ENCODE data around the gene DNTT. TPM values are rescaled to one million over a fixed set of nuclear protein-coding genes. Genes with fewer than 3 reads are reported as not detected.
A peak's percentile ranks its signal among the peaks of the same experiment; 100 is the strongest.

DNTT gene
- total and polyA plus RNA-seq, 2 of the 13 experiments (the other 11 are each of a cell fraction or from before 2014, with no cell fraction given): not detected

DNA sequence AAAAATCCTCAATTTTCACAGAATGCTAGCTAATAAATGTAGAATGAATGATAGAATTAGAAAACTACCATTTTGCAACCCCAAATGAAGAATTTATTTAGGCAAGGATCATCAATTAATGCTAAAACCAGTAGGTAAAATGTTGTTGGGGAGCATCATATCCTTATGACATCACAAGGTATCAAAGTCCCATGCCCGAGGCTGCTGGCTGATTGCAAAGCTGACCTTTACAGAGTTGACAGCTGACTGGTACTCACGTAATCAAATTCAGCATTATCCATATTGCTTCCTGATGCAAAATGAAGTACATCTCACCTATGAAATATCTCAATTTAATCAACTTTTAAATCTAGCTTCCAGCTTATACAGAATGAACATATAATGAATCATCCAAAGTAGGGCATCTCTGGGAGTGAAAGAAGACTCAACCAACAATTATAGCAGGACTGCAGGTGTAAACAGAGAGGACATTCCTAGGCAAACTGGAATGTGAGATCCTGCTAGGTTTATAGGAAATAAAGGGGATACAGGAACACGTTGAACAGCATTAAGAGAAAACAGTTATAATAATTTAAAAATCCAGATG is 22.7 kb upstream of the DNTT start:
- DNase-seq (ENCODE audit: low spot score) (no peak), FAIRE-seq (no peak), ATAC-seq (no peak)
- TF ChIP-seq ZNF337 (CRISPR knock-in tag; IDR thresholded peaks at IDR 0.05; ENCODE audit: borderline replicate concordance, low read depth): no peak
- TF ChIP-seq CREB1 (IDR thresholded peaks at IDR 0.05): peak; percentile 23; the same call in 1 of the 2 replicates
- no peak for TF ChIP-seq CREB1 (CRISPR knock-in tag; IDR thresholded peaks at IDR 0.05)
- CTCF ChIA-PET (ENCODE audit: low intra/inter-chr PET ratio, low total read pairs): no interaction called here
- Histone ChIP-seq H3K4me3 (replicated peaks in 1 of 3; ENCODE audit: insufficient read depth in 1 of 3, low read depth in 2 of 3, low read length in 3 of 3) (no peak overlapping the region), H3K4me2 (ENCODE audit: low read depth, low read length) (no peak overlapping the region), H3K9me3 (ENCODE audit: low read length) (no peaks in the 10 kb centered on the region), H3K4me1 (ENCODE audit: insufficient read depth, low read length) (no peaks in the 10 kb centered on the region), H3K9ac (ENCODE audit: insufficient read depth, low read depth, low read length) (no peak overlapping the region), H3K27ac (ENCODE audit: extremely low read length, insufficient read depth, low read length) (no peak overlapping the region), H2AFZ (ENCODE audit: low read length) (no peak overlapping the region), H3K36me3 (replicated peaks in 1 of 2; ENCODE audit: control insufficient read depth in 1 of 2, insufficient read depth in 2 of 2, low read length in 2 of 2) (no peaks in the 10 kb centered on the region), H3K79me2 (ENCODE audit: insufficient read depth, low read length) (no peaks in the 10 kb centered on the region), H3K27me3 (ENCODE audit: control insufficient read depth in 1 of 2, insufficient read depth in 2 of 2, low read length in 2 of 2) (no peaks in the 10 kb centered on the region), H4K20me1 (ENCODE audit: insufficient read depth, low read length) (no peaks in the 10 kb centered on the region)
- POLR2A ChIA-PET: no interaction called here
- 18% methylated on average over 3 of the region's 3 CpGs for WGBS (ENCODE audit: low lambda C conversion rate)
- in situ Hi-C loops (cut with HindIII; ENCODE audit: extremely low pct_ligation_motif_present, low pct_unique_long_range_greater_than_20kb): no loop called here
- intact Hi-C loops (cut with micrococcal nuclease; ENCODE audit: unreplicated experiment): no loop called here
- BruUV-seq (replicated peaks): no TSS peak

DNA sequence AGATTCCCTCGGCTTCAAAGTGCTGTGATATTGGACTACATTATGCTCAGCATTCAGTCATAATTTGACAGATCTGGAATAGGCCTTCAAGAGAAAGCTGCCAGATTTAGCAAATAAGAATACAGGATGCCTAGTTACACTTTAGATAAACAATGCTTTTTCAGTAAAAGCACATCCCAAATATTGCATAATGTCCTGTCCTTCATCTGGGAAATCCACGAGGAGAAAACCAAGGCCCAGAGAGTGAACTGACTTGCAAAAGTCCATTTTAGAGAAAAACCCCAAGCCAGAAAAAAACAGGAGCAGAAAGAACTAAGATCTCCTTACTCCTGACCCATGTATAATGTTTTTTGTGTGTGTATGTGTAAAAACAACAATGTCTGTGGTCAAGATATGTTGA is 20.9 kb upstream of the DNTT start:
- ChIA-PET POLR2A (no interaction called here), CTCF (ENCODE audit: low intra/inter-chr PET ratio, low total read pairs) (no interaction called here)
- FAIRE-seq: no peak
- ATAC-seq: no peak
- Histone ChIP-seq H3K4me2 (ENCODE audit: low read depth, low read length) (no peak overlapping the region), H3K79me2 (ENCODE audit: insufficient read depth, low read length) (no peaks in the 10 kb centered on the region), H3K36me3 (replicated peaks in 1 of 2; ENCODE audit: control insufficient read depth in 1 of 2, insufficient read depth in 2 of 2, low read length in 2 of 2) (no peaks in the 10 kb centered on the region), H3K4me3 (replicated peaks in 1 of 3; ENCODE audit: insufficient read depth in 1 of 3, low read depth in 2 of 3, low read length in 3 of 3) (no peak overlapping the region), H3K27ac (ENCODE audit: extremely low read length, insufficient read depth, low read length) (no peak overlapping the region), H3K9ac (ENCODE audit: insufficient read depth, low read depth, low read length) (no peak overlapping the region), H3K27me3 (ENCODE audit: control insufficient read depth in 1 of 2, insufficient read depth in 2 of 2, low read length in 2 of 2) (no peaks in the 10 kb centered on the region; a peak in 1 of 5 replicates), H3K9me3 (ENCODE audit: low read length) (no peaks in the 10 kb centered on the region), H4K20me1 (ENCODE audit: insufficient read depth, low read length) (no peaks in the 10 kb centered on the region), H3K4me1 (ENCODE audit: insufficient read depth, low read length) (peaks cover 11% of the 10 kb centered on the region), H2AFZ (ENCODE audit: low read length) (no peak overlapping the region)
- WGBS (ENCODE audit: low lambda C conversion rate): 3% methylated on average over 2 of the region's 2 CpGs
- DNase-seq (ENCODE audit: low spot score): no peak
- BruUV-seq (replicated peaks): no TSS peak
- intact Hi-C loops (cut with micrococcal nuclease; ENCODE audit: unreplicated experiment) (no loop called here), in situ Hi-C loops (cut with HindIII; ENCODE audit: extremely low pct_ligation_motif_present, low pct_unique_long_range_greater_than_20kb) (no loop called here)
- TF ChIP-seq ZNF34 (CRISPR knock-in tag; IDR thresholded peaks at IDR 0.05; ENCODE audit: borderline replicate concordance) (no peak), TBX2 (CRISPR knock-in tag; IDR thresholded peaks at IDR 0.05; ENCODE audit: borderline replicate concordance) (no peak), ZNF713 (CRISPR knock-in tag; IDR thresholded peaks at IDR 0.05) (no peak), ELF4 (CRISPR knock-in tag; IDR thresholded peaks at IDR 0.05; ENCODE audit: borderline replicate concordance) (no peak), SPEN (CRISPR knock-in tag; IDR thresholded peaks at IDR 0.05; ENCODE audit: low read depth) (no peak), RBM39 (IDR thresholded peaks at IDR 0.05; ENCODE audit: low read depth, low read length, poor library complexity, severe bottlenecking) (no peak), RARG (CRISPR knock-in tag; IDR thresholded peaks at IDR 0.05; ENCODE audit: low read depth) (no peak), ZNF33B (CRISPR knock-in tag; IDR thresholded peaks at IDR 0.05) (no peak)
- TF ChIP-seq, protein P1, sequence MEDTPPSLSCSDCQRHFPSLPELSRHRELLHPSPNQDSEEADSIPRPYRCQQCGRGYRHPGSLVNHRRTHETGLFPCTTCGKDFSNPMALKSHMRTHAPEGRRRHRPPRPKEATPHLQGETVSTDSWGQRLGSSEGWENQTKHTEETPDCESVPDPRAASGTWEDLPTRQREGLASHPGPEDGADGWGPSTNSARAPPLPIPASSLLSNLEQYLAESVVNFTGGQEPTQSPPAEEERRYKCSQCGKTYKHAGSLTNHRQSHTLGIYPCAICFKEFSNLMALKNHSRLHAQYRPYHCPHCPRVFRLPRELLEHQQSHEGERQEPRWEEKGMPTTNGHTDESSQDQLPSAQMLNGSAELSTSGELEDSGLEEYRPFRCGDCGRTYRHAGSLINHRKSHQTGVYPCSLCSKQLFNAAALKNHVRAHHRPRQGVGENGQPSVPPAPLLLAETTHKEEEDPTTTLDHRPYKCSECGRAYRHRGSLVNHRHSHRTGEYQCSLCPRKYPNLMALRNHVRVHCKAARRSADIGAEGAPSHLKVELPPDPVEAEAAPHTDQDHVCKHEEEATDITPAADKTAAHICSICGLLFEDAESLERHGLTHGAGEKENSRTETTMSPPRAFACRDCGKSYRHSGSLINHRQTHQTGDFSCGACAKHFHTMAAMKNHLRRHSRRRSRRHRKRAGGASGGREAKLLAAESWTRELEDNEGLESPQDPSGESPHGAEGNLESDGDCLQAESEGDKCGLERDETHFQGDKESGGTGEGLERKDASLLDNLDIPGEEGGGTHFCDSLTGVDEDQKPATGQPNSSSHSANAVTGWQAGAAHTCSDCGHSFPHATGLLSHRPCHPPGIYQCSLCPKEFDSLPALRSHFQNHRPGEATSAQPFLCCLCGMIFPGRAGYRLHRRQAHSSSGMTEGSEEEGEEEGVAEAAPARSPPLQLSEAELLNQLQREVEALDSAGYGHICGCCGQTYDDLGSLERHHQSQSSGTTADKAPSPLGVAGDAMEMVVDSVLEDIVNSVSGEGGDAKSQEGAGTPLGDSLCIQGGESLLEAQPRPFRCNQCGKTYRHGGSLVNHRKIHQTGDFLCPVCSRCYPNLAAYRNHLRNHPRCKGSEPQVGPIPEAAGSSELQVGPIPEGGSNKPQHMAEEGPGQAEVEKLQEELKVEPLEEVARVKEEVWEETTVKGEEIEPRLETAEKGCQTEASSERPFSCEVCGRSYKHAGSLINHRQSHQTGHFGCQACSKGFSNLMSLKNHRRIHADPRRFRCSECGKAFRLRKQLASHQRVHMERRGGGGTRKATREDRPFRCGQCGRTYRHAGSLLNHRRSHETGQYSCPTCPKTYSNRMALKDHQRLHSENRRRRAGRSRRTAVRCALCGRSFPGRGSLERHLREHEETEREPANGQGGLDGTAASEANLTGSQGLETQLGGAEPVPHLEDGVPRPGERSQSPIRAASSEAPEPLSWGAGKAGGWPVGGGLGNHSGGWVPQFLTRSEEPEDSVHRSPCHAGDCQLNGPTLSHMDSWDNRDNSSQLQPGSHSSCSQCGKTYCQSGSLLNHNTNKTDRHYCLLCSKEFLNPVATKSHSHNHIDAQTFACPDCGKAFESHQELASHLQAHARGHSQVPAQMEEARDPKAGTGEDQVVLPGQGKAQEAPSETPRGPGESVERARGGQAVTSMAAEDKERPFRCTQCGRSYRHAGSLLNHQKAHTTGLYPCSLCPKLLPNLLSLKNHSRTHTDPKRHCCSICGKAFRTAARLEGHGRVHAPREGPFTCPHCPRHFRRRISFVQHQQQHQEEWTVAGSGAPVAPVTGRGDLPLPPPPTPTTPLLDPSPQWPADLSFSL (CRISPR knock-in tag; IDR thresholded peaks at IDR 0.05): no peak
